LNCaP clone FGC (cell line): ENCODE data around the gene MAD1L1.
"Not testable (repeated sequence)": the region's sequence is repeated elsewhere in the genome, so short reads cannot be mapped to it uniquely, and the experiment has no call there.

Experiments used
- DNase-seq: peaks from one replicate; pipeline ENCODE4 v3.0.0-alpha.2; 2011; ENCODE audit warnings: low read depth
- H3K4me3 ChIP-seq: 2 replicates; pipeline ENCODE4 v1.5.1; 2011; ENCODE audit warnings: mild to moderate bottlenecking, low read depth, low read length, control low read depth
- TF ChIP-seq, protein P1 (sequence below): IDR thresholded peaks from 2 replicates; pipeline ENCODE4 v1.5.1; 2012; ENCODE audit warnings: mild to moderate bottlenecking; ENCODE audit not compliant: control insufficient read depth, insufficient read depth; ENCODE audit errors: extremely low read depth

MAD1L1 gene

DNA sequence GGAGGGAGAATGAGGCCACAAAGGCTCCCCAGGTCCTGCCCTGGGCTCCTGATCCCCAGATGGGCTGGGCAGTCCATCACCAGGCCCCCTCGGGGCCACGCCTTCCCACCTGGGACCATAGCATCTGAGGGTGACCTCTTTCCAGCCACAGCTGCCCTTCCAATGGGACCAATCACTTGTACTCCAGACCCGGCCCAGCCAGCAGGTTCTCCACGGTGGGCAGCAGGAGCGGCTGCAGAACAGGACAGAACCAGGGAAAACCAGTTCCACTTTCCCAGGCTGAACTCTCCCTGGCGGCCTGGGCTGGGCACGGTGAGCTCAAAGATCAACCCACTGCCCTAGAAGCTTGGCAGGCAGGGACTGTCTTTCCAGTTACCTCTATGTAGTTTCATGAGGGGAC is 257.6 kb downstream of the MAD1L1 start:
- DNase-seq = no peak
- TF ChIP-seq, protein P1, sequence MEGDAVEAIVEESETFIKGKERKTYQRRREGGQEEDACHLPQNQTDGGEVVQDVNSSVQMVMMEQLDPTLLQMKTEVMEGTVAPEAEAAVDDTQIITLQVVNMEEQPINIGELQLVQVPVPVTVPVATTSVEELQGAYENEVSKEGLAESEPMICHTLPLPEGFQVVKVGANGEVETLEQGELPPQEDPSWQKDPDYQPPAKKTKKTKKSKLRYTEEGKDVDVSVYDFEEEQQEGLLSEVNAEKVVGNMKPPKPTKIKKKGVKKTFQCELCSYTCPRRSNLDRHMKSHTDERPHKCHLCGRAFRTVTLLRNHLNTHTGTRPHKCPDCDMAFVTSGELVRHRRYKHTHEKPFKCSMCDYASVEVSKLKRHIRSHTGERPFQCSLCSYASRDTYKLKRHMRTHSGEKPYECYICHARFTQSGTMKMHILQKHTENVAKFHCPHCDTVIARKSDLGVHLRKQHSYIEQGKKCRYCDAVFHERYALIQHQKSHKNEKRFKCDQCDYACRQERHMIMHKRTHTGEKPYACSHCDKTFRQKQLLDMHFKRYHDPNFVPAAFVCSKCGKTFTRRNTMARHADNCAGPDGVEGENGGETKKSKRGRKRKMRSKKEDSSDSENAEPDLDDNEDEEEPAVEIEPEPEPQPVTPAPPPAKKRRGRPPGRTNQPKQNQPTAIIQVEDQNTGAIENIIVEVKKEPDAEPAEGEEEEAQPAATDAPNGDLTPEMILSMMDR = no peak
- no peak overlapping the region for H3K4me3 ChIP-seq

DNA sequence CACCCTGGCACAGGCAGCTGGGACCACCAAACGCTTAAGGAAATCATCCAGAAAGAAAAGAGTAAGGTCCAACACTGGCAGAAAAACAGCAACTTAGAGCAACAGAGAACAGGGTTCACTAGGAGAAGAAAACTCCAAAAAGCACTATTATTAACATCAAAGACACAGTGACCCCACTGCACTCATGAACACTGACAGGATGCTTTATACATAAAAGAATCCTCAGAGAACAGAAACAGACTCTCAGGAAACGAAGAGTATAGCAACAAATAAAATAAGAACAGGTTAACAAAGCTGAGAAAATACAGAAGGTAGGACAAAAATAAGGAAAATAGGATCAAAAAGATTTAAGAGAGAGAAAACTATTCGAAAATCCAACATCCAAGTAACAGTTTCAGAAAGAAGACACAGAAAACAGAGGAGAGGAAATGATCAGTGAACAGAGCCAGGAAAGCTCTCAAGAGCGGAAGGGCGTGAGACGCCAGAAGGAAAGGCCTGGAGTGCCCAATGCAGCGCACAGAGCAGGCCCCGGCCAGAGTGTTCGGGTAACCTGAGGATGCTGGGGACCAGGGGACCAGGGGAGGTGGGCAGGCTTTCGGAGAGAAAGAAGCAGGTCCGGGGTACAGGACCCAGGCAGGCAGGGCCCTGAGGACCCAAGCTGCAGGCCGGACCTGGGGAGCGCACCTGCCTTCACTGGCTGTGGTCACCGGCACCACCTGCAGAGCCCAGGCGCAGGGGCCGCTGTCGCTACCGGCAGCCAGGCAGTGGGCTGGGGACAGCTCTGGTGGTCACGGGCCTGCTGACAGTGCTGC is 258.2 kb downstream of the MAD1L1 start:
- no peak for DNase-seq

DNA sequence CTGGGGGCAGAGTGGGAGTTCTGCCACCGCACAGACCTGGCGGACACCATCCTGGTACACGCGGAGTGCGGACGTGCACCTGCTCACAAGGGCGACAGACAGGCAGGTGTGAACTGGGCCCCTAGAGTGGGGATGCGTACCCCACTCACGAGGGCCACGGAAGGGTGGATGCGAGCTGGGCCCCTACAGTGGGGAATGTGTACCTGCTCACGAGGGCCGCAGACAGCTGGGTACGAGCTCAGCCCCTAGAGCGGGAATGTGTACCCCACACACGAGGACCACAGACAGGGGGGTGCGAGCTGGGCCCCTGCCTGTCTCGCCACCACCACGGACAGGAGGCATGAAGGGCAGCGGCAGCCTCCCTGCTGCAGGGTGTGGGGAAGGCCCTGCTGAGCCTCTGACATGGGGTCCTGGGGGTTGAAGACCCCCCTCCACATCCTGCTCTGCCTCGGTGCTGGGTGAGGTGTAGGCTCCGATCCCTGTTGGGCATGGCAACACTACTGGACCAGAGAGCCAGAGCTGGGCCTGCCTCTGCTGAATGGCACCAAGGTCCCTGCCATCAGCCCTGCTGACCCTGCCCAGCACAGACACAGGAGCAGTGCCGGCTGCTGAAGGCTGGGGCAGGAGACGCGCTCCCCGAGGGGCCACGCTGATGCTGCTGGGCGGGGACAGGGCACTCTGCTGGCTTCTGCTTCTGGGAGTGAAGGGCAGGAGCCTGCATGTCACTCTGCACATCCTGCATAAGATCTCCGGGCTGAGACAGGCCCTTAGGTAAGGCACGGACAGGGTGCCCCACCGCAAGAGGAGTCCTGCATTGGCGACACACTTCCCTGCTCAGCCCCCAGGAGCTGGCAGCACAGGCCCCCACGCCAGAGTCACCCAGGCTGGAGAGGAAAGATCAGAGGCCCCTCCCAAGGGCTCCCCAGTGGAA is 259.2 kb downstream of the MAD1L1 start:
- TF ChIP-seq, protein P1 = no peak
- no peak overlapping the region for H3K4me3 ChIP-seq
- no peak for DNase-seq

More for the DNA sequence above, 258.2 kb downstream of the MAD1L1 start:
- no peak overlapping the region for H3K4me3 ChIP-seq
- TF ChIP-seq, protein P1 = no peak

DNA sequence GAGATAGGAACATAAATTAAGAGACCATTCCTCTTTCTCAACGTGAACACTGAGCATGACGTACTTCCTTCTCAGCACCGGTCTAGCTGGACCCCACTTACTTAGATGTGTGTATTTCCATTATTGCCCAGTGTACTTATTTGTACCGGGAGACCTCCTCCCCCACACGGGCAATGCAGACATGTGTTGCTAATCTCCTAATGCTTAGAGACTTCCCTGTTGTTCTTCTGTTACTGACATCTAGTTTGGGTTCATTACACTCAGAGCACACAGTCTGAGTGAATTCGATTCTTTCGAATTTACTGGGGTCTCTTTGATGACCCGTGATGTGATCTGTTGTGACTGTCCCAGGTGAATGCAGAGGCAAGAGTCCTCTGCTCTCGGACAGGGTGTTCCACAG is 260.0 kb downstream of the MAD1L1 start:
- TF ChIP-seq, protein P1 = no peak
- DNase-seq = no peak
- H3K4me3 ChIP-seq = no peak overlapping the region

DNA sequence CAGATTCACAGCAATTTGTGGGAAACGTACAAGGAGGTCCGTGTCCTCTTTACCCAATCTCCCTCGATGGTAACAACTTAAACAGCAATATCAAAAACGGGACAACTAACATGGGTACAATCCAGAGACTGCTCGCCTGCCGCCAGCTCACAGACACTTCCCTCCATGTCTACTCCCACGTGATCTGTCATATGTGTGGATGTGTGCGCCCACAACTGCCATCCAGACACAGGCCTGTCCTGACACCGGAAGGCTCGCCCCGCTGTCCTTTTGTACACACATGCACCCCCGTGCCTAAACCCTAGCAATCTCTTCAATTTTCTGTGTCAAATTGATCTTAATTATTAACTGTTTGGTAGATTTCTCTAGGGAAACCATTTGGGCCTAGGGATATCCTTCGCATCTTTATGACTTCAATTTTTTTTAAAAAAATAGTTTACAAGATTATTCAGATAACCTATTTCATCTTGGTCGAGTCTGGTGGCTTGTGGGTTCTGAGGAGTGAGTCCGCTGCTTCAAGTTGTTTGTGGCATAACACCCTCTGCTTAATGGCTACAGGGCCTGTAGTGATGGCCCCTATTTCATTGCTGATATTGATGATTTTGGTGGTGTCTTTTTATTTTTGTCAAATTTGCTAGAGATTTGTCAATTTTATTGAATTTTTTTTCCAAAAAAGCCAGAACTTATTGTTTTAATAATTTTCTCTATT is 260.6 kb downstream of the MAD1L1 start:
- no peak overlapping the region for H3K4me3 ChIP-seq
- TF ChIP-seq, protein P1 = no peak
- DNase-seq = no peak

DNA sequence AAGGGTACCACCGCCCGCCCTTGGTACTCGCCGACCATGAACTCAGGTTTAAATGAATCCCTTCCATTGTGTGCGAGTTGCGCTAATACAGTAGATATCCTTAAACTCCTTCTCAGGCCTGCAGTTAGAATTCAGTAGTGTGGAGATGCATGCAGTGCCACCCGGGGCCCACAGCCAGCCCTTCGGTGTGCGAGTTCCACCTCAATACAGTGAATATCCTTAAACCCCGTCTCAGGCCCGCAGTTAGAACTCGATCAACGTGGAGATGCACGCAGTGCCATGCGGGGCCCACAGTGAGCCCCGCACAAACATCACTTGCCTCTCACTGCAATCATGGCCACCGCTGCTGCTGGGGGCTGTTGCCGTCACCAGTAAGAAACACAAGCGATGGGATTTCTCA is 261.9 kb downstream of the MAD1L1 start:
- TF ChIP-seq, protein P1 = no peak
- DNase-seq = no peak
- no peak overlapping the region for H3K4me3 ChIP-seq

DNA sequence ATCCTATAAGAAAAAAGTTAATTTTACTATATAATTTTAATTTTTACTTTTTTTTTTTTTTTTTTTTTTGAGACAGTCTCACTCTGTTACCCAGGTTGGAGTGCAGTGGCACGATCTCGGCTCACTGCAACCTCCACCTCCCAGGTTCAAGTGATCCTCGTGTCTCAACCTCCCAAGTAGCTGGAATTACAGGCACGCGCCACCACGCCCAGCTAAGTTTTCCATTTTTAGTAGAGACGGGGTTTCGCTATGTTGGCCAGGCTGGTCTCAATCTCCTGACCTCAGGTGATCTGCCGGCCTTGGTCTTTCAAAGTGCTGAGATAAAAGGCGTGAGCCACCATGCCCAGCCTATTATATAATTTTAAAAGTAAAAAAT is 262.5 kb downstream of the MAD1L1 start:
- not testable (repeated sequence) for H3K4me3 ChIP-seq, DNase-seq
